SKM-1 treated with dmso at 0.1 percent for 144 hours (cell line): ENCODE results near the gene GPHA2.

Source experiments
- DNase-seq: peaks from one replicate; lab custom pipeline; 2025; ENCODE audit not compliant: unreplicated experiment; lab: John Stamatoyannopoulos, UW

GPHA2 gene

GRCh38 chr11:64930340-64930739 is 5.4 kb downstream of the GPHA2 start:
- DNase-seq, result no peak

GRCh38 chr11:64929625-64930024 is 6.1 kb downstream of the GPHA2 start:
- DNase-seq, result no peak

GRCh38 chr11:64928957-64929356 is 6.7 kb downstream of the GPHA2 start:
- DNase-seq, result no peak

- no peak for DNase-seq
Measured at GRCh38 chr11:64926689-64927088, 9.0 kb downstream of the GPHA2 start.

GRCh38 chr11:64925536-64926436 is 9.9 kb downstream of the GPHA2 start:
- no peak for DNase-seq

GRCh38 chr11:64924910-64925284 is 10.8 kb downstream of the GPHA2 start:
- no peak for DNase-seq

- peak; percentile 91 for DNase-seq
Measured at GRCh38 chr11:64923944-64924909, 11.5 kb downstream of the GPHA2 start, which contains the start of gene PPP2R5B. Gene PPP2R5B (plus strand): TSS chr11:64924689. CDS start chr11:64925735, 1,046 bp downstream.

- DNase-seq, result no peak
Measured at GRCh38 chr11:64923151-64923661, 12.5 kb downstream of the GPHA2 start.

GRCh38 chr11:64921384-64921783 is 14.3 kb downstream of the GPHA2 start:
- no peak for DNase-seq

- no peak for DNase-seq
Measured at GRCh38 chr11:64920124-64920523, 15.6 kb downstream of the GPHA2 start.

GRCh38 chr11:64919627-64920026 is 16.1 kb downstream of the GPHA2 start:
- no peak for DNase-seq

- peak; percentile 3 for DNase-seq
Measured at GRCh38 chr11:64918017-64918416, 17.7 kb downstream of the GPHA2 start.

- no peak for DNase-seq
Measured at GRCh38 chr11:64917663-64917995, 18.1 kb downstream of the GPHA2 start.

- DNase-seq, result peak; percentile 99
Measured at GRCh38 chr11:64916775-64917662, 18.7 kb downstream of the GPHA2 start, which contains the start of gene ATG2A. Gene ATG2A (minus strand): TSS chr11:64917209. CDS start chr11:64917135, 74 bp downstream.

- DNase-seq, result no peak
Measured at GRCh38 chr11:64916040-64916774, 19.5 kb downstream of the GPHA2 start.

GRCh38 chr11:64915376-64915887 is 20.3 kb downstream of the GPHA2 start:
- DNase-seq, result no peak

GRCh38 chr11:64914123-64914522 is 21.6 kb downstream of the GPHA2 start:
- DNase-seq, result no peak

GRCh38 chr11:64913171-64913727 is 22.4 kb downstream of the GPHA2 start:
- DNase-seq, result no peak

- no peak for DNase-seq
Measured at GRCh38 chr11:64911689-64912088, 24.0 kb downstream of the GPHA2 start.
